Measurements from ENCODE around the gene GLCCI1.

The GLCCI1 gene

GRCh38 chr7:7982904-7983303, 14.3 kb downstream of the GLCCI1 start:
- Histone ChIP-seq H3K4me1 (ENCODE audit: low read length) (peaks cover 3% of the 10 kb centered on the region; the same call in 1 of the 2 replicates), H3K79me2 (ENCODE audit: low read length) (no peaks in the 10 kb centered on the region; the same call in 1 of the 2 replicates), H3K9ac (ENCODE audit: low read length) (no peak overlapping the region), H4K20me1 (ENCODE audit: insufficient read depth, low read length) (no peaks in the 10 kb centered on the region), H3K27ac (ENCODE audit: low read length) (no peak overlapping the region), H2AFZ (ENCODE audit: low read depth, low read length) (no peak overlapping the region), H3K27me3 (ENCODE audit: low read depth, low read length) (no peaks in the 10 kb centered on the region), H3K4me2 (ENCODE audit: low read length) (no peak overlapping the region), H3K36me3 (replicated peaks; ENCODE audit: low read depth, low read length) (no peaks in the 10 kb centered on the region), H3K4me3 (ENCODE audit: low read length) (no peak overlapping the region), H3K9me3 (ENCODE audit: insufficient read depth, low read length) (no peaks in the 10 kb centered on the region)
- no peak for TF ChIP-seq CTCF (IDR thresholded peaks at IDR 0.05; ENCODE audit: low read depth, low read length)
- TF ChIP-seq EZH2phosphoT487 (IDR thresholded peaks at IDR 0.05; ENCODE audit: low read depth): no peak

GRCh38 chr7:7984424-7984823, 15.8 kb downstream of the GLCCI1 start:
- Histone ChIP-seq H3K36me3 (replicated peaks; ENCODE audit: low read depth, low read length) (no peaks in the 10 kb centered on the region), H3K79me2 (ENCODE audit: low read length) (no peaks in the 10 kb centered on the region), H3K4me2 (ENCODE audit: low read length) (no peak overlapping the region), H3K27me3 (ENCODE audit: low read depth, low read length) (no peaks in the 10 kb centered on the region), H3K27ac (ENCODE audit: low read length) (no peak overlapping the region), H4K20me1 (ENCODE audit: insufficient read depth, low read length) (no peaks in the 10 kb centered on the region), H3K9ac (ENCODE audit: low read length) (no peak overlapping the region), H3K4me1 (ENCODE audit: low read length) (peaks cover 3% of the 10 kb centered on the region; the same call in 1 of the 2 replicates), H2AFZ (ENCODE audit: low read depth, low read length) (no peak overlapping the region), H3K4me3 (ENCODE audit: low read length) (no peak overlapping the region), H3K9me3 (ENCODE audit: insufficient read depth, low read length) (no peaks in the 10 kb centered on the region)
- no peak for TF ChIP-seq CTCF (IDR thresholded peaks at IDR 0.05; ENCODE audit: low read depth, low read length)

- no peak for TF ChIP-seq EZH2phosphoT487 (IDR thresholded peaks at IDR 0.05; ENCODE audit: low read depth)
- no peak for TF ChIP-seq CTCF (IDR thresholded peaks at IDR 0.05; ENCODE audit: low read depth, low read length)
- no peaks in the 10 kb centered on the region for H3K36me3 ChIP-seq (replicated peaks; ENCODE audit: low read depth, low read length)
- no peaks in the 10 kb centered on the region for H3K27me3 ChIP-seq (ENCODE audit: low read depth, low read length)
- H2AFZ ChIP-seq (ENCODE audit: low read depth, low read length): no peak overlapping the region
- no peaks in the 10 kb centered on the region for H3K79me2 ChIP-seq (ENCODE audit: low read length)
- H4K20me1 ChIP-seq (ENCODE audit: insufficient read depth, low read length): no peaks in the 10 kb centered on the region
- no peak overlapping the region for H3K9ac ChIP-seq (ENCODE audit: low read length)
- H3K27ac ChIP-seq (ENCODE audit: low read length): no peak overlapping the region
- 0 out of 2 replicates have a peak, but pooled peaks cover 7% of the 10 kb centered on the region for H3K9me3 ChIP-seq (ENCODE audit: insufficient read depth, low read length)
- no peak overlapping the region for H3K4me3 ChIP-seq (ENCODE audit: low read length)
- peaks cover 3% of the 10 kb centered on the region; the same call in 1 of the 2 replicates for H3K4me1 ChIP-seq (ENCODE audit: low read length)
- no peak overlapping the region for H3K4me2 ChIP-seq (ENCODE audit: low read length)
Observed at GRCh38 chr7:7988706-7989105, 20.1 kb downstream of the GLCCI1 start.

- H2AFZ ChIP-seq (ENCODE audit: low read depth, low read length): no peak overlapping the region
- H4K20me1 ChIP-seq (ENCODE audit: insufficient read depth, low read length): no peaks in the 10 kb centered on the region
- H3K36me3 ChIP-seq (replicated peaks; ENCODE audit: low read depth, low read length): no peaks in the 10 kb centered on the region
- no peak overlapping the region for H3K9ac ChIP-seq (ENCODE audit: low read length)
- peaks cover 3% of the 10 kb centered on the region; the same call in 1 of the 2 replicates for H3K4me1 ChIP-seq (ENCODE audit: low read length)
- no peak for TF ChIP-seq EZH2phosphoT487 (IDR thresholded peaks at IDR 0.05; ENCODE audit: low read depth)
- no peak for TF ChIP-seq CTCF (IDR thresholded peaks at IDR 0.05; ENCODE audit: low read depth, low read length)
- H3K9me3 ChIP-seq (ENCODE audit: insufficient read depth, low read length): 0 out of 2 replicates have a peak, but pooled peaks cover 7% of the 10 kb centered on the region
- H3K79me2 ChIP-seq (ENCODE audit: low read length): no peaks in the 10 kb centered on the region
- no peak overlapping the region for H3K4me3 ChIP-seq (ENCODE audit: low read length)
- H3K27ac ChIP-seq (ENCODE audit: low read length): no peak overlapping the region
- H3K27me3 ChIP-seq (ENCODE audit: low read depth, low read length): no peaks in the 10 kb centered on the region
- no peak overlapping the region for H3K4me2 ChIP-seq (ENCODE audit: low read length)
Observed at GRCh38 chr7:7989133-7989532, 20.5 kb downstream of the GLCCI1 start.
